ENCODE results near the gene USP24.
"Not testable (repeated sequence)": the region's sequence is repeated elsewhere in the genome, so short reads cannot be mapped to it uniquely, and the experiment has no call there.

Gene USP24

GRCh38 chr1:55229726-55230125 lies 14.6 kb upstream of the USP24 start:
- DNase-seq (ENCODE audit: low spot score) = not testable (repeated sequence)

GRCh38 chr1:55225228-55225627 lies 10.1 kb upstream of the USP24 start:
- no peak for DNase-seq (ENCODE audit: low spot score)

GRCh38 chr1:55224729-55225128 lies 9.6 kb upstream of the USP24 start:
- DNase-seq (ENCODE audit: low spot score) = no peak

- DNase-seq (ENCODE audit: low spot score) = no peak
These were observed 7.0 kb upstream of the USP24 start for GRCh38 chr1:55222152-55222551.

- DNase-seq (ENCODE audit: low spot score) = no peak
These were observed 2.2 kb upstream of the USP24 start for GRCh38 chr1:55217226-55217986.

- DNase-seq (ENCODE audit: low spot score) = no peak
These were observed 932 bp upstream of the USP24 start for GRCh38 chr1:55216096-55216495.

- no peak for DNase-seq (ENCODE audit: low spot score)
These were observed 300 bp downstream of the USP24 start for GRCh38 chr1:55214934-55215193.

GRCh38 chr1:55214212-55214933 lies 791 bp downstream of the USP24 start:
- DNase-seq (ENCODE audit: low spot score) = no peak

- DNase-seq (ENCODE audit: low spot score) = no peak
These were observed 1.3 kb downstream of the USP24 start for GRCh38 chr1:55213885-55214211.

- DNase-seq (ENCODE audit: low spot score) = no peak
These were observed 1.8 kb downstream of the USP24 start for GRCh38 chr1:55213151-55213884.

GRCh38 chr1:55212349-55213150 lies 2.6 kb downstream of the USP24 start:
- no peak for DNase-seq (ENCODE audit: low spot score)

- no peak for DNase-seq (ENCODE audit: low spot score)
These were observed 3.3 kb downstream of the USP24 start for GRCh38 chr1:55211863-55212262.

- no peak for DNase-seq (ENCODE audit: low spot score)
These were observed 4.0 kb downstream of the USP24 start for GRCh38 chr1:55210990-55211801.

GRCh38 chr1:55209247-55209646 lies 5.9 kb downstream of the USP24 start:
- DNase-seq (ENCODE audit: low spot score) = no peak

GRCh38 chr1:55206210-55206609 lies 9.0 kb downstream of the USP24 start:
- DNase-seq (ENCODE audit: low spot score) = no peak

GRCh38 chr1:55204997-55205396 lies 10.2 kb downstream of the USP24 start:
- DNase-seq (ENCODE audit: low spot score) = no peak

- DNase-seq (ENCODE audit: low spot score) = no peak
These were observed 12.1 kb downstream of the USP24 start for GRCh38 chr1:55203064-55203463.

GRCh38 chr1:55200667-55201066 lies 14.5 kb downstream of the USP24 start:
- DNase-seq (ENCODE audit: low spot score) = no peak

- DNase-seq (ENCODE audit: low spot score) = not testable (repeated sequence)
These were observed 15.4 kb downstream of the USP24 start for GRCh38 chr1:55199735-55200134.

GRCh38 chr1:55198044-55198443 lies 17.1 kb downstream of the USP24 start:
- DNase-seq (ENCODE audit: low spot score) = no peak

GRCh38 chr1:55197099-55197498 lies 18.1 kb downstream of the USP24 start:
- DNase-seq (ENCODE audit: low spot score) = no peak

Measured in COLO829 (cell line).